ENCODE measurements around the gene ACOD1. TPM values are rescaled to one million over a fixed set of nuclear protein-coding genes. Genes with fewer than 3 reads are reported as not detected.

Gene ACOD1
- total RNA-seq, 4 donors from 2014 or later: not detected

DNA sequence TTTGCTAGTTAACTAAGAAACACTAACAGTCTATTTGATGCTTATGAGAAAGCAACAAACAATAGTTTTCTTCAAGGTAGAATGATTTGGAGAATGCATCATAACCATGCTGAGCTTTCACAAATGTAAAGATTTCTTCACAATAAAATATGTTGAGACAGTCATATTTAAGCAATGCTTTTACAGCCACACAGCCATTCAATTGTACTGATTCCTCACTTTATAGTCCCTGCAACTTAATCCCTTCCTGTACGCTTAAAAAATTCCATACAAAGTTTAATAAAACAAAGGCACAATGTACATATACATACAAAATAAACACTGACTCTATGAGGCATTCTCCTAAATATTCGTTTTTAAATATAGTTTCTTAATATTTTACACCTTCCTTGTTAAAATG, 4.7 kb upstream of the ACOD1 start:
- Histone ChIP-seq H3K4me3 (replicated peaks in 1 of 3) (no peak overlapping the region), H3K27me3 (no peaks in the 10 kb centered on the region), H3K9me3 (no peaks in the 10 kb centered on the region), H3K4me1 (no peaks in the 10 kb centered on the region), H3K27ac (no peak overlapping the region), H3K36me3 (no peaks in the 10 kb centered on the region)
- WGBS, 2 donors: 61 to 82% methylated on average over 2 of the region's 2 CpGs
- DNase-seq: no peak
- TF ChIP-seq POLR2A (IDR thresholded peaks at IDR 0.05): no peak
- TF ChIP-seq, protein P1, sequence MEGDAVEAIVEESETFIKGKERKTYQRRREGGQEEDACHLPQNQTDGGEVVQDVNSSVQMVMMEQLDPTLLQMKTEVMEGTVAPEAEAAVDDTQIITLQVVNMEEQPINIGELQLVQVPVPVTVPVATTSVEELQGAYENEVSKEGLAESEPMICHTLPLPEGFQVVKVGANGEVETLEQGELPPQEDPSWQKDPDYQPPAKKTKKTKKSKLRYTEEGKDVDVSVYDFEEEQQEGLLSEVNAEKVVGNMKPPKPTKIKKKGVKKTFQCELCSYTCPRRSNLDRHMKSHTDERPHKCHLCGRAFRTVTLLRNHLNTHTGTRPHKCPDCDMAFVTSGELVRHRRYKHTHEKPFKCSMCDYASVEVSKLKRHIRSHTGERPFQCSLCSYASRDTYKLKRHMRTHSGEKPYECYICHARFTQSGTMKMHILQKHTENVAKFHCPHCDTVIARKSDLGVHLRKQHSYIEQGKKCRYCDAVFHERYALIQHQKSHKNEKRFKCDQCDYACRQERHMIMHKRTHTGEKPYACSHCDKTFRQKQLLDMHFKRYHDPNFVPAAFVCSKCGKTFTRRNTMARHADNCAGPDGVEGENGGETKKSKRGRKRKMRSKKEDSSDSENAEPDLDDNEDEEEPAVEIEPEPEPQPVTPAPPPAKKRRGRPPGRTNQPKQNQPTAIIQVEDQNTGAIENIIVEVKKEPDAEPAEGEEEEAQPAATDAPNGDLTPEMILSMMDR (IDR thresholded peaks at IDR 0.05): no peak
- intact Hi-C loops (cut with DNase I): no loop called here

DNA sequence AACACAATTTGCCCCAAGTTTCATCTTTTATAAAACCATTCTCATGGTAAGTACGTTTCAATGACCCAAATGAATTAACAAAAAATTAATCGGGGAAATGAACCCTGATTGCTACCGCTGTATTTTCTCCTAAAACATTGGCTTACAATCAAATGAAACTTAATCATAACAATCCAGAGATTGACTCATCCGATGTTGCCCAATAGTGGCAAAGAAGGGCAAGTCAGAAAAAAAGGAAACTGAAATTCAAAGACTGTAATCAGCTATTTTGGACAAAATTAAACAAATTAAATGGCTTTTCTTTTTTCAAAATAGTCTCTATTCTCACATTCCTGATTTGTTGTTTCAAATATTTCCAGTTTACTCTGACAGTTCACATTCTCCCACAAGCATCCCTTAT, 3.9 kb upstream of the ACOD1 start:
- 84 to 89% methylated on average over 4 of the region's 4 CpGs for WGBS, 2 donors
- Histone ChIP-seq H3K27me3 (no peaks in the 10 kb centered on the region), H3K36me3 (no peaks in the 10 kb centered on the region), H3K4me1 (no peaks in the 10 kb centered on the region), H3K4me3 (replicated peaks in 1 of 3) (no peak overlapping the region), H3K9me3 (no peaks in the 10 kb centered on the region), H3K27ac (no peak overlapping the region)
- DNase-seq: no peak
- intact Hi-C loops (cut with DNase I): no loop called here
- TF ChIP-seq, protein P1 (IDR thresholded peaks at IDR 0.05): no peak
- no peak for TF ChIP-seq POLR2A (IDR thresholded peaks at IDR 0.05)

DNA sequence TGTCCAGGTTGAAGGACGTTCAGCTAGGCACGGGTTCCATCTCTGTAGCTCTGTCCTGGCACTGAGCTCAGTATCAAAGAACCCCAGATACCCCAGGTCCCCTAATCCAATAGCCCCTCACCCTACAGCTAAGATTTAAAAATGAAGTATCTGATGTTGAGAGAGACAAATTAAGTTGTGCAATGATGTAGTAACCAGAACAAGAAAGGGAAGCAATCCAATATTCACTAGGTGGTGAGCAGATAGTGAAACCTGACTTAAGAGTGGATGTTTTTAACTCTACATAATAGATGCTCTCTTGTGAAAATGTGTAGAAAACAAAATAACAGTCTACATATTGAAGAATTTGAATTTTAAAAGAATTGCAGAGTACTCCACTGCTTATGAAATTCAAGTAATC, 1.8 kb downstream of the ACOD1 start:
- Histone ChIP-seq H3K4me1 (no peaks in the 10 kb centered on the region), H3K4me3 (replicated peaks in 1 of 3) (no peak overlapping the region), H3K27me3 (no peaks in the 10 kb centered on the region), H3K36me3 (no peaks in the 10 kb centered on the region), H3K27ac (no peak overlapping the region), H3K9me3 (no peaks in the 10 kb centered on the region)
- 91 to 100% methylated on average over 2 of the region's 2 CpGs for WGBS, 2 donors
- no peak for DNase-seq
- TF ChIP-seq, protein P1 (IDR thresholded peaks at IDR 0.05): no peak
- TF ChIP-seq POLR2A (IDR thresholded peaks at IDR 0.05): no peak
- intact Hi-C loops (cut with DNase I): no loop called here

DNA sequence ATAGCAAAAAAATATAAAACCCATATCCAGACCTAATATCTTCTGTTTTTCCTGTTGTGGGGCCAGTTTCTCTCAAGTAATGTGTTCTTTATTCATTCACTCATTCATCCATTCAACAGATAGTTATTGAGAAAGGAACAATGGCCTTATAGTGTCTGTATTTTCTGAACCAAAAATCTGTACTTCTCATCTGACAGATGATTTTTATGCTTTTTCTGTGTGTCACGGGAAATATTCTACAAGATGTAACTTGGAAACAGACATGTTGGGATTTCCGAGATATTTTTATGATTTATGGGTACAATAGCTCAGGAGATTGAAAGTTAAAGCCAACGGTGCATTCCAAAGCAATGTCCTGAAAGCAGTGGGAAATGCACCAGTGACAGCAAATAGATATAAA, 5.7 kb downstream of the ACOD1 start:
- no peak for TF ChIP-seq POLR2A (IDR thresholded peaks at IDR 0.05)
- TF ChIP-seq, protein P1 (IDR thresholded peaks at IDR 0.05): no peak
- Histone ChIP-seq H3K9me3 (no peaks in the 10 kb centered on the region), H3K36me3 (no peaks in the 10 kb centered on the region), H3K4me1 (no peaks in the 10 kb centered on the region), H3K4me3 (replicated peaks in 1 of 3) (no peak overlapping the region), H3K27me3 (no peaks in the 10 kb centered on the region), H3K27ac (no peak overlapping the region)
- WGBS, 2 donors: 78 to 83% methylated on average over 3 of the region's 3 CpGs
- intact Hi-C loops (cut with DNase I): no loop called here
- DNase-seq: no peak

DNA sequence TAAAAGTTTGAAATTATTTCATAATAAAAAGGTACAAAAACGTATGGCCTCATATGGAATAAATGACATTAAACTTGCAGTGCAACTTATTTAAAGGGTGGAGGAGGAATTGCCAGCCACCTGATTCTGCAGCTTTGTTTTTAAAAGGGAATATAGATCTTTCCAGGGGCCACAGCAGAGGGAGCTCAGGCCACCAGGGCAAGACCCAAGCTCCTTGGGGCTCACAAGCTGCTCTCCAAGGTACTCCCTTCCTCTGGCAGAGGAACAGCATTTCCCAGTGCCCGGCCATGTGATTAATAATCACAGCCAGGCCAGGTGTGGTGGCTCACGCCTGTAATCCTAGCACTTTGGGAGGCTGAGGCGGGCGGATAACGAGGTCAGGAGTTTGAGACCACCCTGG, 6.2 kb downstream of the ACOD1 start:
- H3K36me3 ChIP-seq: no peaks in the 10 kb centered on the region
- H3K27ac ChIP-seq: no peak overlapping the region
- no peak for DNase-seq
- intact Hi-C loops (cut with DNase I): no loop called here
- WGBS, 2 donors: 87 to 91% methylated on average over 6 of the region's 6 CpGs
- TF ChIP-seq, protein P1 (IDR thresholded peaks at IDR 0.05): no peak
- TF ChIP-seq POLR2A (IDR thresholded peaks at IDR 0.05): no peak
- no peaks in the 10 kb centered on the region for H3K9me3 ChIP-seq
- H3K27me3 ChIP-seq: no peaks in the 10 kb centered on the region
- H3K4me1 ChIP-seq: no peaks in the 10 kb centered on the region
- H3K4me3 ChIP-seq (replicated peaks in 1 of 3): no peak overlapping the region

Data from thyroid gland (tissue), 4 donors.